Heart left ventricle (tissue), 16 donors: ENCODE measurements around the gene PODXL2. TPM values are rescaled to one million over a fixed set of nuclear protein-coding genes. Genes with fewer than 3 reads are reported as not detected.
"Not testable (repeated sequence)": the region's sequence is repeated elsewhere in the genome, so short reads cannot be mapped to it uniquely, and the experiment has no call there.

ENCODE experiments used
- ATAC-seq, 4 donors: fragments of 200-7000 bp; cut with Tn5 transposase; one replicate each; pipeline ENCODE4 v1.9.1; 2020 to 2022; ENCODE audit warnings: moderate library complexity in 4 of 4, mild to moderate bottlenecking in 3 of 4, moderate number of reproducible peaks in 1 of 4
- DNase-seq, 5 donors: peaks; one replicate each; pipeline ENCODE4 v3.0.0-alpha.2; 2020
- H3K27ac ChIP-seq, 12 donors: fragments of 200-600 bp; sonication (generic) in 4 of 12; one replicate each; pipeline versions ENCODE4 v1.5.0 to v1.8.0; 2016 to 2022; ENCODE audit warnings: mild to moderate bottlenecking in 2 of 12
- H3K27me3 ChIP-seq, 9 donors: fragments of 200-600 bp; sonication (generic) in 2 of 9; one replicate each; pipeline versions ENCODE4 v1.5.1 to v1.8.0; 2016 to 2022; ENCODE audit warnings: mild to moderate bottlenecking in 3 of 9
- H3K36me3 ChIP-seq, 9 donors: fragments of 200-600 bp; sonication (generic) in 2 of 9; one replicate each; pipeline versions ENCODE4 v1.5.0 to v1.8.0; 2018 to 2022; ENCODE audit warnings: mild to moderate bottlenecking in 2 of 9
- H3K4me1 ChIP-seq, 12 donors: fragments of 200-600 bp; sonication (generic) in 4 of 12; one replicate each; pipeline versions ENCODE4 v1.5.0 to v1.8.0; 2016 to 2022; ENCODE audit warnings: mild to moderate bottlenecking in 3 of 12
- H3K4me3 ChIP-seq, 12 donors: fragments of 200-600 bp; sonication (generic) in 4 of 12; one replicate each; pipeline versions ENCODE4 v1.5.0 to v1.8.0; 2017 to 2022; ENCODE audit warnings: mild to moderate bottlenecking in 9 of 12, moderate library complexity in 4 of 12
- H3K9me3 ChIP-seq, 12 donors: fragments of 200-600 bp; sonication (generic) in 4 of 12; one replicate each; pipeline versions ENCODE4 v1.5.0 to v1.8.0; 2016 to 2022; ENCODE audit warnings: mild to moderate bottlenecking in 1 of 12
- CTCF ChIP-seq, 12 donors: fragments of 200-600 bp; sonication (generic) in 4 of 12; IDR thresholded peaks; one replicate each; pipeline versions ENCODE4 v1.5.0 to v1.8.0; 2018 to 2022; ENCODE audit warnings: antibody characterized with exemption in 12 of 12, mild to moderate bottlenecking in 5 of 12
- POLR2A ChIP-seq, 2 donors: fragments of 450-650 bp; IDR thresholded peaks; one replicate each; pipeline ENCODE4 v1.6.1; 2017; ENCODE audit warnings: antibody characterized with exemption in 2 of 2, mild to moderate bottlenecking in 2 of 2, moderate library complexity in 2 of 2
- WGBS, 4 donors: extraction: QIAGEN DNeasy Blood & Tissue Kit in 2 of 4; methylation state at CpG; one replicate each; pipeline versions ENCODE4 v1.1.5 to v1.1.7; 2013 to 2018; 5-methylcytosine and 5-hydroxymethylcytosine counted together
- intact Hi-C, 10 donors: fragments of 100-400 bp; cut with DNase I; formaldehyde crosslinking; loops; one replicate each; pipeline versions ENCODE4 v1.11.1 to v1.14.2; 2022
- polyA plus RNA-seq, 2 donors: library from polyadenylated mRNA; stranded (reverse); fragments of 200-250 nt; gene quantifications; one replicate each; pipeline ENCODE4 v1.2.3, GENCODE V29; 2013
- total RNA-seq, 9 donors: library from RNA; depleted of rRNA in 2 of 9; stranded (reverse); fragments of >200 nt in 2 of 9; fragmentation: NEBNext Ultra II Directional in 3 of 9; extraction: Animal tissue kit (Norgen Biotek cat#: 25700) in 3 of 9; gene quantifications; one replicate each; pipeline versions ENCODE4 v1.1.0 to v1.2.4, GENCODE V29; 2016 to 2023
- donor health status: ischemic (EF 13 %, LVEDD 7.1; RV severe dilation, severe dysfunction).
- donor health status: healthy with polysubstance abuse.
- donor health status: DM: no; HTN: yes; CAD: no.
- donor health status: DM: no; HTN: no; CAD: no.
- donor health status: ischemic (EF 25% LVEDD 6.9; RV normal size, moderate dysfunction).
- donor health status: ischemic (EF 25% LVEDD 5.7; RV mildly dilated, moderate dysfunction).
- donor health status: healthy.
- donor health status: DM: yes; HTN: yes; CAD: no.
- donor health status: ischemic (EF 35%, LVEDD 5.7; RV mildly dilated, moderate dysfunction).
- donor health status: nonischemic (EF 11% LVEDD 7.7; RV severe dilation, severe dysfunction).
- donor health status: DM: yes; HTN: yes; CAD: no.
- donor health status: PGD.
- donor health status: ischemic (EF 29% LVEDD 5.4; RV normal size, mild dysfunction).
- donor health status: nonischemic (EF 23%, LVEDD 6.1; RV moderate dilation, normal function).

Gene PODXL2
- total and polyA plus RNA-seq, 11 donors: 0.72 to 4.1 (median 2.1) TPM

GRCh38 chr3:127600749-127601456, 28.1 kb upstream of the PODXL2 start:
- Histone ChIP-seq H3K4me3 (no peak overlapping the region), H3K27ac (no peak overlapping the region), H3K4me1 (peaks cover 0 to 16% (median 9%) of the 10 kb centered on the region in 12 donors), H3K27me3 (no peaks in the 10 kb centered on the region), H3K9me3 (no peaks in the 10 kb centered on the region), H3K36me3 (peaks cover 0 to 20% (median 4%) of the 10 kb centered on the region in 9 donors)
- TF ChIP-seq POLR2A (IDR thresholded peaks at IDR 0.05): no peak
- TF ChIP-seq CTCF (IDR thresholded peaks at IDR 0.05): no peak
- 86 to 91% (median 87%) methylated on average over 6 of the region's 6 CpGs for WGBS, 4 donors
- ATAC-seq: no peak
- DNase-seq: no peak
- intact Hi-C loops: no loop called here

- Histone ChIP-seq H3K4me3 (no peak overlapping the region), H3K36me3 (peaks cover 0 to 35% (median 16%) of the 10 kb centered on the region in 9 donors), H3K27me3 (no peaks in the 10 kb centered on the region), H3K27ac (no peak overlapping the region), H3K4me1 (peaks cover 0 to 8% (median 2%) of the 10 kb centered on the region in 12 donors), H3K9me3 (no peaks in the 10 kb centered on the region)
- TF ChIP-seq CTCF (IDR thresholded peaks at IDR 0.05) (no peak), POLR2A (IDR thresholded peaks at IDR 0.05) (no peak)
- ATAC-seq (no peak), DNase-seq (no peak)
- WGBS, 4 donors: 91 to 93% (median 93%) methylated on average over 7 of the region's 7 CpGs
- intact Hi-C loops: no loop called here
These were observed 24.9 kb upstream of the PODXL2 start for GRCh38 chr3:127604035-127604434.

GRCh38 chr3:127604546-127605165, 24.3 kb upstream of the PODXL2 start:
- WGBS, 4 donors: 92 to 96% (median 93%) methylated on average over 41 of the region's 41 CpGs
- H3K4me1 ChIP-seq: peaks cover 0 to 8% (median 0%) of the 10 kb centered on the region in 12 donors
- intact Hi-C loops: no loop called here
- no peak for ATAC-seq
- H3K27me3 ChIP-seq: no peaks in the 10 kb centered on the region
- no peak overlapping the region for H3K4me3 ChIP-seq
- peaks cover 0 to 35% (median 16%) of the 10 kb centered on the region in 9 donors for H3K36me3 ChIP-seq
- H3K27ac ChIP-seq: no peak overlapping the region
- peak in 1 of 5 donors; percentile 56 for DNase-seq
- no peak for TF ChIP-seq CTCF (IDR thresholded peaks at IDR 0.05)
- TF ChIP-seq POLR2A (IDR thresholded peaks at IDR 0.05): no peak
- no peaks in the 10 kb centered on the region for H3K9me3 ChIP-seq

GRCh38 chr3:127605547-127605946, 23.4 kb upstream of the PODXL2 start:
- H3K4me3 ChIP-seq, H3K27ac ChIP-seq, intact Hi-C loops, ATAC-seq, H3K4me1 ChIP-seq, H3K27me3 ChIP-seq, H3K9me3 ChIP-seq: not testable (repeated sequence)
- H3K36me3 ChIP-seq: peaks cover 0 to 37% (median 16%) of the 10 kb centered on the region in 9 donors
- DNase-seq: peak in 1 of 5 donors; percentile 36
- WGBS, 4 donors: 93 to 98% (median 95%) methylated on average over 7 of the region's 7 CpGs
